ENCODE results near the gene THEM4. TPM values are rescaled to one million over a fixed set of nuclear protein-coding genes. Genes with fewer than 3 reads are reported as not detected.

THEM4 gene
- total and polyA plus RNA-seq, 2 donors (not counting 1 experiment from before 2014, with no cell fraction given), result 15.0 to 16.1 TPM

DNA sequence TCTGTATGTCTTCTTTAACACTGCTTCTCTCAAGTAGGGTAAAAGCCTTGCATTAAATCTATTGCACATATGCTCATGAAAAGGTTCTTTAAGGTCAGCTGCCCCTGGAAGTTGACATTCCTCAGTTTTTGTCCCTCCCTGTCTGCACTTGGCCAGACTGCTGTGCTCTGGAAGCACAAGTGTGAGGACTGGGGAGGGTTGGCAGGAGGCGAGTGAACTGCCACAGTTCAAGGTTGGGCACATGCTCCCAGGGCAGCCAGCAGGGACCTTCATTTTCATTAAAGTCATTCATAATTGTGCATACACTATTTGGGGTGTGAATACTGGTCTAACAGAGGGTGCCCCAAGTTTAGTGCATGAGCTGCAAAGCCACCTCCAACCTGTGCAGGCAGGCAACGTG, 44.9 kb downstream of the THEM4 start:
- WGBS (ENCODE audit: insufficient coverage), result 0% methylated on average over 1 of the region's 2 CpGs
- H3K4me3 ChIP-seq (ENCODE audit: control extremely low read depth in 1 of 5, extremely low read depth in 1 of 5, insufficient read depth in 1 of 5, low read depth in 2 of 5, low read length in 4 of 5), result no peak overlapping the region

DNA sequence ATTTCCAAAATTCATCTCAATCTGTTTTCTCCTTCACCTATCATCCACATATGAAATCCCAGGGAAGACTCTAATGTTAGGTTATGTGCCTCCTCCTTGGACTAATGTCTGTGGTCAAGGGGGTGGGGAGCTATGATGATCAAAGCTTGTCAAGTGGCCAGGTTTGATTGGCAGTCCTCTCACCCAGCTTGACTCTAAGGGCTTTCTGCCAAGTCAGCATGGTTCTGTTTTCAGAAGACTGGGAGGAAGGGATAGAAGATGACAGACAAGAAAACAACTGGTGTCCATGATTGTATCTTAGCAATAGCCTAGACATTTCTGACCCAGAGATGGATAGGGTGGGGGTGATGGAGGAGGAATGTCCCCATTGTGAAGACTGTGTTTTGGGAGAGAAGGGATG, 46.7 kb downstream of the THEM4 start:
- TF ChIP-seq, protein P1, sequence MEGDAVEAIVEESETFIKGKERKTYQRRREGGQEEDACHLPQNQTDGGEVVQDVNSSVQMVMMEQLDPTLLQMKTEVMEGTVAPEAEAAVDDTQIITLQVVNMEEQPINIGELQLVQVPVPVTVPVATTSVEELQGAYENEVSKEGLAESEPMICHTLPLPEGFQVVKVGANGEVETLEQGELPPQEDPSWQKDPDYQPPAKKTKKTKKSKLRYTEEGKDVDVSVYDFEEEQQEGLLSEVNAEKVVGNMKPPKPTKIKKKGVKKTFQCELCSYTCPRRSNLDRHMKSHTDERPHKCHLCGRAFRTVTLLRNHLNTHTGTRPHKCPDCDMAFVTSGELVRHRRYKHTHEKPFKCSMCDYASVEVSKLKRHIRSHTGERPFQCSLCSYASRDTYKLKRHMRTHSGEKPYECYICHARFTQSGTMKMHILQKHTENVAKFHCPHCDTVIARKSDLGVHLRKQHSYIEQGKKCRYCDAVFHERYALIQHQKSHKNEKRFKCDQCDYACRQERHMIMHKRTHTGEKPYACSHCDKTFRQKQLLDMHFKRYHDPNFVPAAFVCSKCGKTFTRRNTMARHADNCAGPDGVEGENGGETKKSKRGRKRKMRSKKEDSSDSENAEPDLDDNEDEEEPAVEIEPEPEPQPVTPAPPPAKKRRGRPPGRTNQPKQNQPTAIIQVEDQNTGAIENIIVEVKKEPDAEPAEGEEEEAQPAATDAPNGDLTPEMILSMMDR (IDR thresholded peaks at IDR 0.05), result no peak
- no peak for TF ChIP-seq EZH2 (IDR thresholded peaks at IDR 0.05; ENCODE audit: borderline replicate concordance, insufficient read depth, low read depth, low read length, poor library complexity, severe bottlenecking)
- no peaks in the 10 kb centered on the region for H3K36me3 ChIP-seq (replicated peaks in 1 of 2; ENCODE audit: control extremely low read depth in 1 of 2, control insufficient read depth in 1 of 2, extremely low read depth in 1 of 2, insufficient read depth in 2 of 2, low read length in 1 of 2)
- no peaks in the 10 kb centered on the region for H3K9me3 ChIP-seq (ENCODE audit: control extremely low read depth in 1 of 3, control insufficient read depth in 2 of 3, insufficient read depth in 1 of 3, low read length in 2 of 3)
- intact Hi-C loops (cut with micrococcal nuclease), result no loop called here
- Mint-ChIP-seq H3K4me3 (no peak overlapping the region), H3K9me3 (ENCODE audit: insufficient read depth) (no peaks in the 10 kb centered on the region), H3K27ac (no peak overlapping the region), H3K27me3 (peaks cover 14% of the 10 kb centered on the region), H3K4me1 (peaks cover 12% of the 10 kb centered on the region)
- ATAC-seq (ENCODE audit: low read depth), result no peak
- H4K20me1 ChIP-seq (ENCODE audit: control insufficient read depth, insufficient read depth, low read length, poor library complexity, severe bottlenecking), result no peaks in the 10 kb centered on the region
- H3K79me2 ChIP-seq (ENCODE audit: control insufficient read depth, insufficient read depth, low read length), result no peaks in the 10 kb centered on the region
- no peak for DNase-seq
- H3K4me3 ChIP-seq (ENCODE audit: control extremely low read depth in 1 of 5, extremely low read depth in 1 of 5, insufficient read depth in 1 of 5, low read depth in 2 of 5, low read length in 4 of 5), result no peak overlapping the region
- no peaks in the 10 kb centered on the region for H3K27me3 ChIP-seq (replicated peaks in 1 of 4; ENCODE audit: control extremely low read depth in 1 of 4, control insufficient read depth in 3 of 4, insufficient read depth in 4 of 4, low read length in 3 of 4)
- H3K4me2 ChIP-seq (replicated peaks; ENCODE audit: low read depth, low read length, poor library complexity, severe bottlenecking), result no peak overlapping the region
- H3K9ac ChIP-seq (ENCODE audit: low read length), result no peak overlapping the region
- CTCF ChIA-PET, result no interaction called here
- POLR2A ChIA-PET, result no interaction called here
- H3K27ac ChIP-seq (ENCODE audit: low read length in 2 of 2), result no peak overlapping the region
- no peak overlapping the region for H2AFZ ChIP-seq (ENCODE audit: insufficient read depth, low read depth, low read length, poor library complexity, severe bottlenecking)
- peaks cover 8 to 15% of the 10 kb centered on the region in 2 donors for H3K4me1 ChIP-seq (ENCODE audit: control insufficient read depth in 2 of 2, insufficient read depth in 2 of 2, low read length in 2 of 2)

More for the DNA sequence above, 44.9 kb downstream of the THEM4 start:
- no peak overlapping the region for H3K4me3 Mint-ChIP-seq
- H3K9ac ChIP-seq (ENCODE audit: low read length), result no peak overlapping the region
- H3K27me3 Mint-ChIP-seq, result peaks cover 19% of the 10 kb centered on the region
- ATAC-seq (ENCODE audit: low read depth) (no peak), DNase-seq (no peak)
- no peak overlapping the region for H3K27ac ChIP-seq (ENCODE audit: low read length in 2 of 2)
- no peaks in the 10 kb centered on the region for H3K9me3 ChIP-seq (ENCODE audit: control extremely low read depth in 1 of 3, control insufficient read depth in 2 of 3, insufficient read depth in 1 of 3, low read length in 2 of 3)
- no peak overlapping the region for H2AFZ ChIP-seq (ENCODE audit: insufficient read depth, low read depth, low read length, poor library complexity, severe bottlenecking)
- no peak overlapping the region for H3K4me2 ChIP-seq (replicated peaks; ENCODE audit: low read depth, low read length, poor library complexity, severe bottlenecking)
- no peaks in the 10 kb centered on the region for H3K36me3 ChIP-seq (replicated peaks in 1 of 2; ENCODE audit: control extremely low read depth in 1 of 2, control insufficient read depth in 1 of 2, extremely low read depth in 1 of 2, insufficient read depth in 2 of 2, low read length in 1 of 2)
- H3K79me2 ChIP-seq (ENCODE audit: control insufficient read depth, insufficient read depth, low read length), result no peaks in the 10 kb centered on the region
- no peak overlapping the region for H3K27ac Mint-ChIP-seq
- ChIA-PET POLR2A (no interaction called here), CTCF (no interaction called here)
- intact Hi-C loops (cut with micrococcal nuclease), result no loop called here
- H4K20me1 ChIP-seq (ENCODE audit: control insufficient read depth, insufficient read depth, low read length, poor library complexity, severe bottlenecking), result no peaks in the 10 kb centered on the region
- TF ChIP-seq EZH2 (IDR thresholded peaks at IDR 0.05; ENCODE audit: borderline replicate concordance, insufficient read depth, low read depth, low read length, poor library complexity, severe bottlenecking), result no peak
- TF ChIP-seq, protein P1 (IDR thresholded peaks at IDR 0.05), result no peak
- no peaks in the 10 kb centered on the region for H3K9me3 Mint-ChIP-seq (ENCODE audit: insufficient read depth)
- H3K27me3 ChIP-seq (replicated peaks in 1 of 4; ENCODE audit: control extremely low read depth in 1 of 4, control insufficient read depth in 3 of 4, insufficient read depth in 4 of 4, low read length in 3 of 4), result no peaks in the 10 kb centered on the region
- peaks cover 8 to 14% of the 10 kb centered on the region in 2 donors for H3K4me1 ChIP-seq (ENCODE audit: control insufficient read depth in 2 of 2, insufficient read depth in 2 of 2, low read length in 2 of 2)
- peaks cover 12% of the 10 kb centered on the region for H3K4me1 Mint-ChIP-seq

All from B cell (primary cell).